Stimulated activated CD4-positive, alpha-beta T cell treated with anti-CD3 and anti-CD28 coated beads, Interleukin-1b, Interleukin-23, amount 100 ng/mL, for 48 hours (primary cell): ENCODE results near the gene MYO7B.

Experiments
- DNase-seq: peaks from one replicate; pipeline ENCODE4 v3.0.0-alpha.2; 2020

MYO7B gene

DNA sequence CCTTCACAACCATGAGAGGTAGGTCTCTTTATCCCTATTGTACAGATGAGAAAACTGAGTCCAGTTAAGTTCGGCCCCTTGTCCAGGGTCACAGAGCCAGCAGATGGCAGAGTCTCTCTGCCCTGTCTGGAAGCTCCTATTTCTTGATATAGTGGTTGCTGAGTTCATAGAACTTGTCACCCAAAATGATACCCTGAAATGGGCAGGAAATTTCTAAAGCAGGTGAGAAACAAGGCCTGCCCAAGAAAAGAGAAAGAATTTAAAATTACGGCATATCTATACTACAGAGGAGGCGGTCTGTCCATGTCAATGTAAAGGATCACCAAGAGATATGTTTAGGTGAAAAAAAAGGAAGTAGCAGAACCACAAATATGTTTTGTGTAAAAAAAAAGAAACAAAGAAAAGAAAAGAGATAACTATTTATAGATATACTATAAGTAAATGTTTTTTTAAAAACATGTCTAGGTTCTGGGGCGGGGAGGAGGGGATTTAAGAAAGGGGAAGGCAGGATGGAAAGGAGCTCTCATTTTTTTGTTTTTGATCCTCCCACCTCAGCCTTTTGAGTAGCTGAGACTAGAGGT, 39.8 kb downstream of the MYO7B start:
- DNase-seq: no peak

DNA sequence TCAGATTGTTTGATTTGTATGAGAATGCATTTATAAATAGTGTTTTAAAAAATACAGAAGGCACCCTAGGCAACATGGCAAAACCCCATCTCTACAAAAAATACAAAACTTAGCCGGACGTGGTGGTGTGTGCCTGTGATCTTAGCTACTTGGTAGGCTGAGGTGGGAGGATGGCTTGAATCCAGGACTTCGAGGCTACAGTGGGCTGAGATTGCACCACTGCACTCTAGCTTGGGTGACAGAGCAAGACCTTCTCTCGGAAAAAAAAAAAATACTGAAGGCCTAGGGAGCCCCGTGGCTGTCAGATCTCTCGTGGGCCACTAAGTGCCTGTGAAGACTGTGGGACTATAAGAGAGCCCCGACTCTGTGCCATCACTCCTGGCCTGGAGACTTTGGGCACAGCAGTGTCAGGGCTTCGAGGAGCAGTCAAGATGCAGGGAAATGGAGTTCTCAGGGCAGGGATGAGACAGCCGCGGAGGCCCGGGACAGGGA, 40.5 kb downstream of the MYO7B start:
- no peak for DNase-seq

DNA sequence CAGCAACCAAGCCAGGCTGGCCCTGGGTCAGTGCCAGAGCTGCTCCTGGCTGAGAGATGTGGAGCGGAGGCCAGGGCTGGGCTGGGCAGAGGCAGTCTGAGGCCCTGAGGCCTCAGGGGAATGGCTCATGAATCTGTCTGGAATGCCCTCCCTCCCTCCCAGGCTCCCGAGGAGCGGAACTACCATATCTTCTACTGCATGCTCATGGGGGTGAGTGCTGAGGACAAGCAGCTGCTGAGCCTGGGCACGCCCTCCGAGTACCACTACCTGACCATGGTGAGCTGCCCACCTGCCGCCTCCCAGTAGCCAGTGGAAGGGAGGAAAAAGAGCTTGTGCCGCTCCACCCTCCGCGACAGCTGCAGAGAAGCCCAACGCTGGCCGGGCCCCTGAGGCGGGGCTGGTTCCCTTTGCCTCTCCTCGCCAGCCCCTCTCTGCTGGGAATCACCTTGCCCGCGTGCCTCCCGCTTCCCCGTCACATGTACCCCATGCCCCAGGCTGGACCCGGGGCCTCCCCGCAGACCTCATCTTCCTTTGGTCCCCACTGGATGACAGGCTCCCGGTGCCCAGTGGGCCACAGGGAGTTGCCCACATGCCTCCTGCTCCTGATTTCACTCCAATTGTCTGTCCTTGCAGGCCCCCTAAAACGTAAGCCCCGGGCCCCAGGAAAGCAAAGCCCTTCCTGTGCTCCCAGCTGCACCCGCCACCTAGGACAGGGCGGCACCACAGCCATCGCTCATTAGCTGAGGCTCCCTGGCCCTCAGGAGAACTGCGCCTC, 41.1 kb downstream of the MYO7B start:
- DNase-seq: no peak

DNA sequence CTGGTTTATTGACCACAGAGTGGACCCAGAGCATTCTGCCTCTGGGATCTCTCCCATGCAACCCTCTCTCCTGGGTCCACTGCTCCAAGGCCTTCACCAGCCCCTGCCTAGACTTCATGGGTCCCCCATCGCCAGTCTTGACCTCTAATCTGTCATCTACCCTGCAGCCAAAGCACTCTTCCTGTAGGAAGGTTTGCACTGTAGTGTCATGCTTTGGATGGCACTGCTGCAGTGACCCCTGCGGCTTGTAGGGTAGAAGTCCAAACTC, 41.7 kb downstream of the MYO7B start:
- DNase-seq: no peak

DNA sequence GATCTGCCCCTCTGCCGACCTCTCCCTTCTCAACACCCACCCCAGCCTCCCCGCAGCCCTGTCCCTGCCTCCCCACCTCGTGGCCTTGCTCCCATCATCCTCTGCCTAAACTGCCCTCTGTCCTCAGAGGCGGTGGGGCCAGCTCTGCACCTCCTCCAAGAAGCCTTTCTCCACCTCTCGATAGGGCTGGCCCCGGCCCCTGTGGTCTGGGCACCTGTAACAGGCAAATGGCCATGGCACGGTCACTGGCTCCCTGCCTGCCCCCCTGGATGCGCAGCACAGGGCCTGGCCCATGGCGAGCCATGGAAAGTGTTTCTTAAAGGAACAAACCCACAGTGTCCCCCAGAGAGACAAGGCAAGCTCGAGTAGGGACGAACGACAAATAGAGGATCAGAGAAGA, 42.0 kb downstream of the MYO7B start:
- DNase-seq: no peak

DNA sequence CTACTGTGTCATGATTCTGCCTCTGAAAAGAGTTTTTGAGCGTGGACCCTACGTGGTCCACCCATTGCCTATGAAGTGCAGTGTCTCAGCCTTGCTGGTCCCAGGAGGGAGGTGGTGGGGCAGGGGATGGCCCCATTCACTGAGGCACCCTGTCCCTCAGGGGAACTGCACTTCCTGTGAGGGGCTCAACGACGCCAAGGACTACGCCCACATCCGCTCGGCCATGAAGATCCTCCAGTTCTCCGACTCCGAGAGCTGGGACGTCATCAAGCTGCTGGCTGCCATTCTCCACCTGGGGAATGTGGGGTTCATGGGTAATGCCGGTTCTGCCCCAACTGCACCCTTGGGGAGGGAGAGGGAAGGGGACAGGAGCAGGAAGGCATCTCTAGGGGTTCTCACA, 42.5 kb downstream of the MYO7B start:
- DNase-seq: no peak

DNA sequence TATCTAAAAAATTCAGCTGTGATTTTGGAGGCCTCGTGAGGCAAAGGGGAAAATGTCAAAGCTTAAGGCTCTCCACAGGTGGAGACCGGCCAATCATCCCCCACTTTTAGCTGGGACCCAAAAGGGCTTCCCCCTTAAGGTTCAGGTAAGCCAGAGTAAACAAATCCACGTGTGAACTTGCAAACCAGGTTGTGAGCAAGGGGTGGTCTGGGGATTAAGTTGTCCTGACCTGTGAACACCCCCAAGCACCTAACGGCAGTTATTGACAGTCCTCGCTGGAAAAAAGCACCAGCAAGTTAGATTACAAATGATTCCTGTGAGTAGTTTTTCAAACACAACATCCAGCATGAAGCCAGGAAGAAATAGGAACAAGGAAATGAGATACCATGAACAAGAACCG, 42.9 kb downstream of the MYO7B start:
- DNase-seq: no peak

DNA sequence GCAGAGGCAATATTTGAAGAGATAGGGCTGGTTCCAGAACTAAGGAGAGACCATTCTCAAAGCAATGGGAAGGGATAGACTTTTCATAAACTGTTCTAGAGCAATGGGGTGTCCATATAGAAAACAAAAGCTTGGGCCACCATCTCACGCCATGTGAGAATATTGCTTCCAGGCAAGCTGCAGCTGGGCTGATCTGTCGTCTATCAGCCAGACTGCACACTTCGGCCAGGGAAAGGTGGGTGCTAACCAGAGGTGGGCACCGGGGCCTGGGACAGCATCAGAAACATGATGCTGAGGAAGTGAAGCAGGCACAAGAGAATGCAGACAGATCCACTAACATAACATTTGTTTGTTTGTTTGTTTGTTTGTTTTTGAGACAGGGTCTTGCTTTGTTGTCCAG, 43.7 kb downstream of the MYO7B start:
- no peak for DNase-seq

DNA sequence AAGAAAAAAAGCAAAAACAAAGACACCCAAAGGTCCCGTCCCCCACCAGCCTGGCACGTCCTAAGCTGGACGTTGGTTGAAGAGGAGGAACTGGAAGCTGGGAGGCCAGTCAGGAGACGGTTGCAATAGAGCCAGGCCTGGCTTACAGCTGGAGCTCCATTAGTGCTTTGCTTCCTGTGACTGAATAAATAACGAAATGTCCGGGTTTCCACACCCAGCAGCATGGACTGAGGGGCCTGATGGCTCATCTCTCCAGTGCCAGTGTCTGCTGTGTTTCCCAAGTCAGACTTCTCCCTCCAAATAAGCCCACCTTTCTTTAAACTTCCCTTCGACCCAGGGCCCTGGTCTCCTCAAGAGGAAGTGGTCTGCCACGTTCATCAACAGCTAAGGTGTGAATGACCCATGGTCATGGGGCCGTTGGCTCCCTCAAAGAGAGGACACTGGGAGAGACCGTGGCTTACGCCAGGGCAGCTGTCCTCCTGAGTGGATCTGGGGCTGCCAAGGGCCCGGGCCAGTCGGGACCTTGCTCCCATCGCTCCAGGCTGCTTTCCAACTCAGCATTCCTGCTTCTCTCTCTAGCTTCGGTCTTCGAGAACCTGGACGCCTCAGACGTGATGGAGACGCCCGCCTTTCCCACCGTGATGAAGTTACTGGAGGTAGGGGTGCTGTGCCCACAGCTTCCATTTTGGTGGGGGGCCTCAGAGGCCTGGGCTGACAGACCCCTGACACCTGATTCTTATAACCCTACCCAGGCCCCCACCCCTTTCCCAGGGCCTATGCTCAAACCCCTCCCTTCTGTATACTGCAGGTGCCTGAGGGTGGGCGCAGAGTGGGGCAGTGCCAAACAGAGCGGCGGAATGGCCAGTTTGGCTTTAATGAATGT, 44.9 kb downstream of the MYO7B start:
- DNase-seq: no peak

DNA sequence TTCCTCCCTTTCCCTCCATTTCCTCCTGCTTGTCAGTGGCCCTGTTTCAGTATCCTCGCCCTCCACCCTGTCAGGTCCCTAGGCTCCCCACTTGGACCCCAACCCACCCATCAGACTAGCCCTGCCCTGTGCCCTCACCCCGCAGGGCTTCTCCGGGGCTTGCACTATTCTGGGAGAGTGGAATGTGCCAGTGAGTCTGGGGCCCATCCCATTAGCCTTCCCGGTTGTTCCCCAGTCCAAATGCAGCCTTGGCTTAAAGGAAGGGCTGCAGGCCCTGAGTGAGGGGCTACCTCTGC, 45.5 kb downstream of the MYO7B start:
- DNase-seq: no peak

DNA sequence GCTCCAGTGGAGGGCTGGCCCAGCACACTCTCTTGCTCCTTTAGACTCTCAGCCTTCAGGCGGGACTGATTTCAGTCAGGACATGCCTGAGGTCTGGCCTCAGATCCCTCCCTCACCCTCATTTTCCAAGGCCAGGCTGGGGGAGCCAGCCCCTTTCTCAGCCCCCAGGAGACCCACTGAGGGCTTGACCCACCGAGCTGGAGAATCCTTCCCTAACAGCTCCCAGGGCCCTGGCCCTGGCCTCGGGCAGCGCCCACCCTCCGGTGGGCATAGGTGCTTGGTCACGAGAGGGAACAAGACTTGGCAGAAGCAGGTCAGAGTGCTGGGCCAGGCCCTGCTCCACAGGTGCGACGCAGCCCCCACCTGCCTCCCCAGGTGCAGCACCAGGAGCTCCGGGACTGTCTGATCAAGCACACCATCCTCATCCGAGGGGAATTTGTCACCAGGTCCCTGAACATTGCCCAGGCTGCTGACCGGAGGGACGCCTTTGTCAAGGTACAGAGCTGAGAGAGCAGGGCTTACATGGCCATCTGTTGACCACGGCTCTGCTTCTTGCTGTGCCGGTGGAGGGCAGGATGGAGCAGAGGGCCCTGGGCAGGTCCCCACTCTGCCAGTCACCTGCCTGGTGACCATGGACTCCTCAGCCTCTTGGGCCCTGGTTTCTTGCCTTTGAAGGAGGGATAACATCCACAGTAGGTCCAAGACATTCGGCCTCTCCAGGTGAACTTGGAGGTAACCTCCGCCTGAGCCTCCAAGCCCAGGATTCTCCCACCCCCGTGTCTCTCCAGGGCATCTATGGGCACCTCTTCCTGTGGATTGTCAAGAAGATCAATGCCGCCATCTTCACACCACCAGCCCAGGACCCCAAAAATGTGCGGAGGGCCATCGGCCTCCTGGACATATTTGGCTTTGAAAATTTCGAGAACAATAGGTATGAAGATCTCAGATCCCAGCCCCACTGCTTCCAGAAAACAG, 46.3 kb downstream of the MYO7B start:
- no peak for DNase-seq

DNA sequence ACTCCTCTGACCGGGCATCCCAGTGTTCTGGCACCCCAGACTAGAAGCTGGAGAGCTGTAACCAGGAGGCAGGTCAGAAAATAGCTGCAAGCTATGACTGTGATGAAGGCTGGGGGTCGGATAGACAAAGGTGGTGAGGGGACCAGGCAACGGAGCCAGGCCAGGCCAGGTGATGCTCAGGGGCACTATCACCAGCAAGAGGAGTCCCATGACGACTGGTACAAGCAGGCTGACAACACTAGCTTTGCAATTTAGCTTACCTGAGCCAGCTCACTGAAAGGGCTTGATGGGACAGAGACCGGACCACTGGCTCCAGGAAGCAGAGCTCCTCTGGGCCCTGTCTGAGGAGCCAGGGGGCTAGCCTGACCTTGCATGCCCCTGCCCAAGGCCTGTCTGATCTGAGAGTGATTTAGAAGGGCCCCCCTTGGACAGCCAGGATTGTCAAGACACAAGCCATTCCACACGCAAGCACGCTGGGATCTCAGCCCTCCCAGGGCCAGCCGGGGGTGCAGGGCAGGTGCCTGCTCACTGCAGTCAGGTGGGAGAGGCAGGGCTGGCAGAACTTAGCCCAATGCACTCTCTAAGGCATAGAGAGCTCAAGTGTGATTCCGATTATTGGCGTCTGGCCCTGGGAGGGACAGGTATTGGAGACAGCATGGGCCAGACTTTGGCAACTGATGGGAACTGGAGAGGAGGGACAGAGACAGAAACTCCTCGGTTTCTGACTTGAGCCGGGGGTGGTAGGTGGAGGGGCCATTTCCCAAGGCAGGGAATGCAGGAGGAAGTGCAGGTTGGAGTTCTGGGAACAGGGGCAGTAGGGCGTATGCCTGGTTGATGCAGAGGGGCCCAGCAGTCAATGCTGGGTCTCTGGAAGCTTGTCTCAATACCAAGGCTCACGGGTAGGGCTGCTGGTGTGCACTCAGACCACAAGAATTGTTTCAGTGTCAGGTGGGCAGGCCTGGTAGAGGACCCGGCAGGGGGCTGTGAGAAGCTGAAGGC, 47.7 kb downstream of the MYO7B start:
- DNase-seq: no peak

DNA sequence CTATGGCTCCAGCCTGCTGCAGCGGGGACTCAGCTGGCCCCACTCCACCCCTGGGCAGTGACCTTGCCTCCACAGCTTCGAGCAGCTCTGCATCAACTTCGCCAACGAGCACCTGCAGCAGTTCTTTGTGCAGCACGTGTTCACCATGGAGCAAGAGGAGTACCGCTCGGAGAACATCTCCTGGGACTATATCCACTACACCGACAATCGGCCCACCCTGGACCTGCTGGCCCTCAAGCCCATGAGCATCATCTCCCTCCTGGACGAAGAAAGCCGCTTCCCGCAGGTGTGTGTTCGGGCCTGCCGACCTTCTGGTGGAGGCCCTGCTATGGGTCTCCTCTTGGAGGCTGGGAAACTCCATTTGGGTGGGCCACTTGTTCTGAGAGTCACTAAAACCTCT, 48.6 kb downstream of the MYO7B start:
- DNase-seq: no peak

DNA sequence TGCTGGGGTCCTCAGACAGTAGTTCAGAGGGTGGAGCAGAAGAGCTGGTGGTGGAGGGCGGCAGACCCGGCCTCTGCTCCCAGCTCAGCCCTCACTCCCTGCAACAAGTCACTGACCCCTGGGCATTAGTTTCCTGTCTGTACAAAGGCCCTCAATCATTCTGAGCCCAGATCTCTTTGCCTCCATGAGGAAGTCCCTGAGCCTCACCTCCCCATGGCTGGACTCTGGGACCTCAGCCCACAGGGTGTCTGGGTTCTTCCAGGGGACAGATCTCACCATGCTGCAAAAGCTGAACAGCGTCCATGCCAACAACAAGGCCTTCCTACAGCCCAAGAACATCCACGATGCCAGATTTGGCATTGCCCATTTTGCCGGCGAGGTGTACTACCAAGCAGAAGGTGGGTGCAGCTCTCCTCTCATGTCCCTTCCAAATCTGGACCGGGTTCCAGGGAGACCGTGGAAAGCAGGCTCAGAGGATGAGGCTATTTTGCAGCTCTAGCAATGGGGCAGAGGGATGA, 49.1 kb downstream of the MYO7B start:
- no peak for DNase-seq

DNA sequence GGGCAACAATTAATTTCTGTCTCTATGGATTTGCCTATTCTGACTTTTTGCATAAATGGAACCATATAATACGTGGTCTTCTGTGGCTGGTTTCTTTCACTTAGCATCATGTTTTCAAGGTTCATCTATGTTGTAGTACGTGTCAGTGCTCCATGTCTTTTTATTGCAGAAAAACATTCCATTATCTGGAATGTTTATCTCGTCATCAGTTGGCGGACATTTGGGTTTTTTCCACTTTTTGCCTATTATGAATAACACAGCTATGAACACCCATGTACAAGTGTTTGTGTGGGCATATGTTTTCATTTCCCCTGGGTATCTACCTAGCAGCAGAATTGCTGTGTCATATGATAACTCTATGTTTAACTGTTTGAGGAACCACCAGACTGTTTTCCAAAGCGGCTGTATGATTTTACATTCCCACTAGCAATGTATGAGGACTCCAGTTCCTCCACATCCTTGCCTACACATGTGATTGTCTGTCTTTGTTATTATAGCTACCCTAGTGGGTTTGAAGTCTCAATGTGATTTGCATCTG, 49.9 kb downstream of the MYO7B start:
- no peak for DNase-seq

DNA sequence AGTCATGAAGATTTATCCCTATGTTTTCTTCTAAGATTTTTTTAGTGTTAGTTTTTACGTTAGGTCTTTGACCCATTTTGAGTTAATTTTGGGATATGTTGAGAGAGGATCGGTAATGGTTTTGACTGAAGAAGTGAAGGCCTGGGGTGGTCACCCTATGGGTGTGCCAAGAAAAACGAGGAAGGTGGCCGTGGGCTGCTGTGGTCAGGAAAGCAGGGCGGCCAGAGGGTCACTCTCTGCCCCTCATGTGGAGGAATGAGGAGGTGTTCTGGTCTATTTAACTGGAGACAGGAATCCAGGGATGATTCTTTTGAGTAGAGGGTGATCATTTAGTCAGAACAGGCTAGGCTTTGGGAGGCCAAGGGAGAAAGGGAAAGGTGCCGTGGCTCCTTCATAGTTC, 50.7 kb downstream of the MYO7B start:
- no peak for DNase-seq

DNA sequence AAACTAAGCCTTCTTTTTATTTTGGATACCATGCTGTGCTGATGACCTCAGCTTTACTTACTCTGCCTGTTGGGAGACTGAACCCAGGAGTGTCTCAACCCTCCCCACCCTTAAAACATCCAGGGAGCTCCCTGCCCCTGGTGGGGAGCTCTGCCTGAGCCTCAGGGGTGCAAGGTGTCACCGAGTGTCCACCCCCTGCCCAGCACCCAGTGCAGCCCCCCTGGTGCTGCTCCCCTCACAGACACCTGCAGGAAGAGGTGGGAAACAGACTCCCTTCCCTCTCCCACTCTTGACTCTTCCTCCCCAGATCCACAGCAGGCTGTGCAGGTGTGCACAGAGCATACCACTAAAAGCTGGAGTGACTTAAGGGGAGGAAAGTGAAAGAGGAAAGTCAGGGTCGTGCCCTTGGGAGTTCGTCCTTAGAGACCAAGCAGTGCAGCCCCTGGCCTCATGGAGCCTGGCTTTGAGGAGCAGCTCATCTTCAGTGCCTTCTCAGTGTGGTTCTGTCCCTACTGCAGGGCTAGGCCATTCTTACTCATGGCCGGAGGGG, 51.3 kb downstream of the MYO7B start:
- no peak for DNase-seq

DNA sequence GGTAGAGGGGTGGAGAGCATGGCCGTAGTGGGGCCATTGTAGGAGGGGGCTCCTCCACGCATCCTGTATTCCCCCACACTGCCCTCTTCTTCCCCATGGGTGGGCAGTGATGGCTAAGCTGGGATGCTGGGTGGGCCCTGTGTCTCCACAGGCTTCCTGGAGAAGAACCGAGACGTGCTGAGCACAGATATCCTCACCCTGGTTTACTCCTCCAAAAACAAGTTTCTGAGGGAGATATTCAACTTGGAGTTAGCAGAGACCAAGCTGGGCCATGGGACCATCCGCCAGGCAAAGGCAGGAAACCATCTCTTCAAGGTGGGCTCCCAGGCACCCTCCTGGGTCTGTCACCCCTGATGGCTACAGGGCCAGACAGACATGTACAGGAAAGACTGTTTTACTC, 52.8 kb downstream of the MYO7B start:
- no peak for DNase-seq

DNA sequence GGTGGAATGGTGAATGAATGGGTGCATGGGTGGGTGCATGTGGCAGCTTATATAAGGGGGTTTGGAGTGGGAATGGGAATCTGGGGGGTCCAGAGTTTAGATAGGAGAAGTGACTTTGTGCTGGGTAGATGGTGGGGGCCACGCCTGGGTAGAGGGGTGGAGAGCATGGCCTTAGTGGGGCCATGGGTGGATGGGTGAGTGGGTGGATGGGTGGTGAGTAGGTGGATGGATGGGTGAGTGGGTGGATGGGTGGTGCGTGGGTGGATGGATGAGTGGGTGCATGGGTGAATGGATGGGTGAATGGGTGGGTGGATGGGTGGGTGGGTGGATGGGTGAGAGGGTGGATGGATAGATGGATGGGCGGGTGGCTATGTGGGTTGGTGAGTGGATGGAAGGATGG, 53.9 kb downstream of the MYO7B start:
- no peak for DNase-seq

DNA sequence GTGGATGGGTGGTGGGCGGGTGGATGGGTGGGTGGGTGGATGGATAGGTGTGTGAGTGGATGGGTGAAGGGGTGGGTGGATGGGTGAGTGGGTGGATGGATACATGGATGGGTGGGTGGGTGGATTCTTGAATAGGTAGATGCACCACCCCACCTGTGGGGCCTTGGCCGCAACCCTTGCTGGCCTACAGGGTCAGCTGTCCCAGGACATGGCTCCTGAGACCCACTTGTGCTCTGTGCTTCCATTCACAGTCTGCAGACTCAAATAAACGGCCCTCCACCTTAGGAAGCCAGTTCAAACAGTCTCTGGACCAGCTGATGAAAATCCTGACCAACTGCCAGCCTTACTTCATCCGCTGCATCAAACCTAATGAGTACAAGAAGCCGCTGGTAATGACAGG, 54.4 kb downstream of the MYO7B start:
- no peak for DNase-seq
